ENCODE measurements around the gene TCF4.

Gene TCF4

DNA sequence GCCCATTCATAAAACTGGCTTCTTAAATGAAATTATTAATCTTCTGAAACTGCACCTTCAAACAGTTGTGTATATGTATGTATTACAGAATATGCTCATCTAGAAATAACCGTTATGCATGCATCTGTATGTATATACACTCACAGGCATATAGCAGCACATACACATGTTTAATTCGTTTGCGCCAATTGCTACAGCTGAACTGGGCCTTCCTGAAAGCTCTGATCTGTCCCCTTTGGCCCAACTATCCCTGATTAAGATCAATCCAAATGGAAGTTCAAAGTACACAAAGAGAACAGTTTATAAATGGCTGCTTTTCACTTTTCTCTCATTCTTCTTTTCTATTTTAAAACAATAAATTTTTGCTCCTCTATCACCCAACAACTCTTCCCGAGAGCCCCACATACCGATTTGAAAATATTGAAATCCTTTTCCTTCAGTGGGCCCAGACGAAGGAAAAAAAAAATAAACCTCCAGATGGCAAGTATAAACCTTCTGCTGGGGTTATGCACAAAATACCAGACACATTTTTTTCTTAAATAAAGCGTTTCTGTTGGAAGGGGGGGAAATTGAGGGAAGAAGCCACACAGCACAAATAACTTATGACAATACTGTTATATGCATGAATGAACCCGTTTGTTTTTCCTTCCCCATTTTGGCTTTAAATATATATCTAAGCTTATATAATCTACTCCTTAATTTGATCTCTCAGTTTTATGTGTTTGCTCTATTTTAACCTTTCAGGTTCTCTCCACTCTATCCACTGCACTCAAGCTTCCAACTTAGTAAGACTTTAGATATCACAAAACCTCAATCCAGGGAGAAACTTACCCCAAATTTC lies 267.3 kb downstream of the TCF4 start:
- no peak for DNase-seq (ENCODE audit: low spot score)

DNA sequence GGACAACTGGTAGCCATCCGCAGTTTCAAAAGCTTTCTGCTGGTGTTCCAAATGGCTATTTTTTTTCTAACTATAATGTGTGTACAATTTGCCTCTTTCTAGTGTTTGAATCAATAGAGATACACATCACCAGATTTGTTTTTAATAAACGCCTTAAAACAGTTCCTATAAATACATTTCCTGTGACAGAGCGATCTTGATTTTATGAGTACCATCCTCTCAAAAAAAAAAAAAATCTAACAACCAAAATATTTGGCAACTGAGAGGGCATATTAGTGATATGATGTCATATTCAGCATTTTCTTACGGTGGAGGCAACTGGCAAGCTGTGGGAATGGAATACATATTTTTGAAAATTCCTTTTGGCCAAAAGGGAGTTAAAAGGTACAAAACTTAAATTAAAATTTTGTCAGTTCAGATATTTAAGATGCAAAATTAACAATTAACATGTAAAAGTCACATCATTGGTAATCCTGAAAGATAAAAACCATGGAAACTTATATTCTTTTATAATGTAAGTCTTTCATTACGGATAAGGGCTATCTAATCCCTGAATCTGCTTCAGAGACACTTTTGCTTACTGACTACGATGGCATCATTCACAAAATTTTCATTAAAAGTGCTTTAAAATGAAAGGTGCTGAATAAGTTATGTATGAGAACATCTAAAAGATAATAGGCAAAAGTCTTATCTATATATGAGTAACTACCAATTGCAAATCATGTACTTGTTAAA lies 268.4 kb downstream of the TCF4 start:
- no peak for DNase-seq (ENCODE audit: low spot score)

DNA sequence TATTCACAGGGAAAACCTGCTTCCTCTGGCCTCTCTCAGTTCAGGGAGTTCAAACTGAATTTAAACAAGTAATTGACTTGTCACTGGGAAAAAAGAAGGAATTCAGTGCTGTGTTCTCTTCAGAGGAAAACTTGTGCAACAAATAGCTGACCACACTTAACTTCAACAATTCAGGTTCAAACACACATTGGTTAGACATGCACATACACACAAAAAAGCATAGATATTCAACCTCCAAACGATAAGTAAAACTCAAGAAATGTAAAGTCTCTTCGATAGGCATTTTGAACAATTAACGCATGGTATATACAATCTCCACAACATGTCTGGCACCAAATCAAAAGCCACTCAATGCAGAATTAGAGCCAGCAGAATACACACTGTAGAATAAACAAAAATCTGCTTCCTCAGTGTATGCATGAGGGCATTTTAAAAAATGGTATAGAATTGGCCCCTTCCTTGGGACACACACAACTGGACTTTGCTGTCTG lies 269.0 kb downstream of the TCF4 start:
- no peak for DNase-seq (ENCODE audit: low spot score)

DNA sequence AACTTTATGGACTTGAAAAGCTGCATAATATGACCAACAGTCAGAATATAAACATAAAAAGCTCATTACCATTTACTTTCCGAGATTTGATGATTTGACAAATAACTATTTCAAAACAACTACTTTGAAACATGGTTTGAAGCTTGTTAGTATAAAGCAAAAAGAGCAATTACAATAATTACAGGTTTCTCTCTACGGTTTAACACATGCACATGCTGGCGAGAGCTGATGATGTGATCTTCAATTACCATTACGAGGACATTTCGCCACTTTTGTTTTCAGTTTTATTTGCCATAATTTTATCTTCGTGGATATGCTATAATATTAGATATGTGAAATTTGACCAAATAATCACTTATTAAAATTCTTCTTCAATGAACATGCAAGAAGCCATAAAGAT lies 270.1 kb downstream of the TCF4 start:
- DNase-seq (ENCODE audit: low spot score): no peak

DNA sequence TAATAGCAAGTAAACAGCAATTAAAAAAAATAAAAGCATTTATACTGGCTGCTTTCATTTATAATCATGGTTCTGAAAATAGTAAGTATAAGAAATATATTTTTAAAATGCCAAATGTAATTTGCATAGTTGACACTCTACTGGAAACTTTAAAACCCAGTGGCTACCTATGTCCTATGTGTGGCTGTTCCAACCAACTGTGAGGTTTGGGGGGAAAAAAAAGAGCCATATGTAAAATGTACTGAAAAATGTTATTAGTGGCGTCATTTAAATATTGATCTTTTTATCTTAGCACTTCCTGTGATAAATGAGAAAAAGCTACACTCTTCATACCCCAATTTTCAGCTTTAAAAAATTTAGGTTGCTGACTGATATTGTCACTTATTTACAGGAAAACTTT lies 270.7 kb downstream of the TCF4 start:
- DNase-seq (ENCODE audit: low spot score): no peak

DNA sequence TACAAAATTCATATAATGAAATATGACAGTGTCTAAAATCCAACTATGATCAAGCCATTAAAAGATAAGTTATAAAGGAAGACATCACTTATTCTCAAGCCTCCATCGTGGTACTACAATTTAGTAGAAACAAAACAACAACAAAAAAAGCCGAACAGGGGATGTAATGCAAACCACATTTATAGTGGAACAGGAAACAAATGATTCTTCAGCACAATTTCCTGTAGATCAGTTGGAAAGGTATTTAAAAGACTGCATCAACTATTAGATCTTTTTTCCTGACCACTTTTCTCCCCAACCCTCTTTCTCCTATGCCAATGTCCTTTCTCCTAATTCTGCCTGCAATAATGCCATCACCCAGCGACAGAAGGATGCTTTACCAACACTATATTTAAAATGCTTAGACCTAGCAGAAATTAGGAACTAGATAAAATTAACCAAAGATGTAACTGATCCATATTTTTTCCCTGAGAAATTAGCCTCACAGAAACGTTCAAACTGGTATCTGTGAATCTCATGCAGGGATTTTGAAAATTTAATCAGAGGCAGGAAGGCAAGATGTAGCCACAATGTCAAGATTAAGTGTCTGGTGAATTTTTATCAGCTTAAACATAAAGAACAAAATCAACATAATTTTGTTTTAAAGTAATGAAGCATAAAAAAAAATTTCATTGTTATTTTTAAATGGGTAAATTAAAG lies 271.4 kb downstream of the TCF4 start:
- DNase-seq (ENCODE audit: low spot score): no peak

DNA sequence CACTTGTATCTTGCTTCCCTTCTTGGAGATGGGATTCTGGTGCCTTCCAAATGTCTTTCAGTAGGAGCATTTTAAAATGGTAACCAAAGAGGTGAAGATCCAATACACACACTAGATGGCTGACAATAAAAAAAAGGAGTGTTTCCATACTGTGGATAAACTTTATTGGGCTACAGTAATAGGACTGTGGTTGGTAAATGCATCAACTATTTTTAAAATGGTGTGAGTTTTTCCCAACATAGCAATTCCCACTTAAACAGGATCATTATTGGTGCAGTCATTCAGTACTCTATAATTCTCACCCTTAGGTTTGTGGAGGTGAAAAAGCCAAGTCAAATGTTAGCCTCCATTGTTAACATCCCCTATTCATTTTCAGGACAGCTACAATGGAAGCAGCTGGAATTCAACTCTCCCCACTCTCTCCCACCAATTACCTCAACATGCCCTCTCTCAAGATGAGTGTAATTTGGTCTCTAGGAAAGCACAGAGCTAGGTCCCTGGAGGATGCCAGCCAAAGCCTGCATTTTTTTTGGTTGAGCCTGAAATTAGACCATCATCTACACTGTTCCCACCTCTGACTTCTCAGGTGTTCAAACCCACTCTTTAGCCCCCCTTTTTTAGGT lies 273.3 kb downstream of the TCF4 start:
- DNase-seq (ENCODE audit: low spot score): no peak

DNA sequence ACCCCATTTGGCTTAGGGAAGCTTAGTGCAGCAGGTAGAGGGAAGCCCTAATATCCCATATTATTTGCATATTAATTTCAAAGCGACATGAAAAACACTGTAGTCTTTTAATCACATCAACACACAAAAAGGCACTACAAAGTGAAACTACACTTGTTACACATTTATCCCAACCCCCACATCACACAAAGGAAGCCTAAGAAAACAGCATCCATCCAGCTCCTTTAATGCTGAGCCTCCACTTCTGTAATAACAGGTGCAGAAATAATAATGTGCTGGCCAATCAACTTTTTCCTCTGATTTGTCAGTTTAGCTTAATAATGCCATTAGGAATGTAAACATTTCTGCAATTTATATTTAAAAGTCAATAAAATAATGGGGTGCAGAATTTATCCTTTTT lies 274.0 kb downstream of the TCF4 start:
- DNase-seq (ENCODE audit: low spot score): no peak

DNA sequence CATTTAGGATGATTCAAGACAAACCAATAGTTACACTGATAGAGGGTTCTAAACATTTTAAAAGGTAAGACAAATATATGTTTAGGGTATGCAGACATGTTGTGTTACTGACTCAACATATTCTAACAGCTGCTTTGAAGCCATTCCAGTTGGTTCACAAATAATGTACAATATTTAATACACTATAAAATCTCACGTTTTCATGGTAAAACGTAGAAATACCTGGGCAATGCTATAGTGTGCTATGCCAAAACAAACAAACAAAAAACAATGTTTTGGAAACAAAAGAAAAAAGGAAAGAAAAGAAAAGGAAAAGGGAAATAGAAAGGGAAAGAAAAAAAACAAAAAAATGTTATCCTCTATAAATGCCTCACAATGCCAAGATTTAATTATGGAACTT lies 277.1 kb downstream of the TCF4 start:
- no peak for DNase-seq (ENCODE audit: low spot score)

DNA sequence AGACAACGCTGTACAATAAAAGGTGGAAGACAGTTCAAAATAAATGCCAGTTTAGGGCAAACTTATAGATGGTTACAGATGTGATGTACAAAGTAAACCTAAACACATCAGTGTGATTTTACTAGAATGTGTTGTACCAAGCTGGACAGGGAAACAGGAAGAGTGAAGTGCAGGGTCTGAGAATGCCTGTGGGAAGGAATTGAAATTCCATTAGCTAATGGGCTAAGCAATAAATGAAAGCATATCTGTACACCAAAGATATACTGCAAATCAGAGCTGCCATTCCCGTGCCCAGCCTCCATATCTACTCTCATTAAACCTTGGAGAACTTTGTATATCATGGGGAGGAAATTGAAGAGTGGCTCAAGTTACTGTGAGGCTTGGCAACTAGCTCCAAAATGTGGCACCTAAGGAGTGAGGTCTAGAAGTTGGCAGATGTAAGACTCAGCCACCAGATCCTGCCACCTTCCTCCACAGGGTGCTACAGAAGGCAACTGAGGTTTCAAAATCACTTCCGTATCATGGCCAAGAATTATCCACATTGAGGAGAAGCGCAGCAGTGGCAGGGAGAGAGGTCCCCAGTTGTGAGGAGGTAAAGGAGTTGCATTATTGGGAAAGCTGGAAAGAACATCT lies 277.8 kb downstream of the TCF4 start:
- no peak for DNase-seq (ENCODE audit: low spot score)

DNA sequence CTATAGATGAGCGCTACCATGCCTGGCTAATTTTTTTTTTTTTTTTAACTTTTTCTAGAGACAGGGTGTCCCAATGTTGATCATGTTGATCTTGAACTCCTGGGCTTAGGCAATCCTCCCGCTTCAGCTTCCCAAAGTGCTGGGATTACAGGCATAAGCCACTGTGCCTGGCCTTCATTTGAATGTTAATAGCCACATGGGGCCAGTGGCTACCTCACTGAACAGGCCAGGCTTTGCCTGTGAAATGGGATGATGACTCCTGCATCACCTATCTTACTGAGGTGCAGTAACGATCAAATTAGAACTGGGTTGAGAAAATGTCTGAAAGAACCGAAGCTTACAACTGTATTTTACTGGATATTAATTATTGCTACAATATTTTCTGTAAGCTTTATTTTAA lies 278.7 kb downstream of the TCF4 start:
- DNase-seq (ENCODE audit: low spot score): no peak

DNA sequence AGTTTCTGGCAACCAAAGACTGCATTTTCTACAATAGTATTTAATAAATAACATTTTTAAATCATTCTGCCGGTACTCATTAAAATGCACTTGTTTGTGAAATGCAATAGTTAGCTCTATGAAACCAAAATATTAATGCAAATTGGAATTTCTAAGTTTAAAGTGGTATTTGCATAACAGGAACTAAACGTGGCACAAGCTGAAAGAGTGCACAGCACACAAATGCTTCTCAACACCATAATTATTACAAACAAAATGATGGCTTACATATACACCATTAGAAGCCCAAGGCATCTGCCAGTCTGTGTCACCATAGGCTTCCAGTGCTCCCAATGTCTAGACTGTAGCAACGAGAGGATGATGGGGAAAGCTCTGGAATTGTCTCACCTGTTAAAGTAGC lies 280.5 kb downstream of the TCF4 start:
- no peak for DNase-seq (ENCODE audit: low spot score)

DNA sequence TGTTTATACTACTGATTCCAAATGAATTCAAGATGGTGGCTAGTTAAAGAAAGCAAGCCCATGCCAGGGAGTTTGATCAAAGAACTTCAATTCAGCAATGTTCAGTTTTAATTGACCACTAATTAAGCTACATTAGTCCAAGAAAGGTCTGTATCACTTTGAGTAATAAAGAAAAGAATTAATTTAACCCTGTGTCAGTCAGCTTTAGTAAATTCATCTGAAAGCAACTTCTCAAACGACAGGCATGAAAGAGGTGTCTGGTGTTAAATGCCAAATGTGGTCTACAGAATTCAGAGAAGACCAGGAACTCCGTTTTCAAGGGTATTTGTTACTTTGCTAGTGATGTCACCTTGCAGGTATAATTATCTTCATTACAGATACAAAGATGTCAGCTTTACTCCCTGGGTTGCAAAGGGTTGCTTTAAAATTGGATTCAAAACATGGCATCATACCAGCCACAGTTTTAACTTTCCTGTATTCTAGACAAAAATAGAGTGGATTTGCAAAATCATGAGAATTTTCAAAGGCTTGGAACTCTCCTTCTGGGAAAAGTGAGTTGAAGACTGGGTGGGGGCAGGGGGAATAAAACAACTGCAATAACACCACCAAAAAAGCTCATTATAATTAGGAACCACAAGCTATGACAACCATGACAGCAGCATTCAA lies 281.5 kb downstream of the TCF4 start:
- DNase-seq (ENCODE audit: low spot score): no peak

DNA sequence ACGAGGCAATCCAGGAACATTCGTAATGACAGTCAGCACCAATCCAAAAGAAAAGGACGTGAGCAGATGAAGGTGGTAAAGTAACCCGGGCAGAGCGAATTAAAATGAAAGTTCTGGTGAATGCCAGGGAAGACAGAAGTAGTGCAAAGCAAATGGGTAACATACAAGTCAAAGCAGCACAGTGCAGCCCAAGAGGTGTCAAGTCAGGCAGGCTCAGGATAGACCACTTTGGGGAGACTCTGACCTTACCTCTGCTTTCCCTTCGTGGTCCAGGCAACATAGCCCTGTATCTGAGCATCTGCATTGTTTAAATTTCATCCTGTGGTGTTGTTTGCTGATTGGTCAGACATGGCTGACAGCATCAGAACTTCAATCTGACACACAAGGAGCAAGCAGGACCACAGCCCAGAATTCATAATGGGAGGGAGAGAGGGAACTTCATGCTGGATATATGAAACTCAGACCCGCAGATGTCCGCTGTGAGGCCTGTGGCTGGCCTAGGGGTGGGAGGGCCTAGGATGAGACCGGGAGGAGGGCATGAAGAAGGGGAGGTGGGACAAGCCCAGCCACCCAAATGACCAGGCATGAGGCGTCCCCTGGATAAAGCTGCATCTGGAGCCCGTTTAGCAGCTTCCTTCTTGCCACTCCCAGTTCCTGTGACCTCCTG lies 285.7 kb downstream of the TCF4 start:
- no peak for DNase-seq (ENCODE audit: low spot score)

DNA sequence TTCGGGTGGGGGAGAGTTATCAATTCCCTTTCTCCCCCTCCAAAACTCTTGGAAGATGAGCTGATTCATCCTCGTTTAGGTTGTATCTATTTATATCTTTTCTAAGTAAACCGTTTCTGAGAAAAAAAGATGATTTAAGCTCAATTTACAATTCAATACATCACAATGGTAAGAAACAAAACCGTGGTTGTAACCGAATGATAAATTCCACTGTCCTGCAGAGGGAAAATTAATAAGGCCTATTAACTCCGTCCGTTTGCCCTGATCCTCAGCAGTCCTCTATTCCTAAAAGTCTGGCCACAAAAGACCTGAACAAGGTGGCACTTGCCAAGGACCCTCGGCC lies 286.2 kb downstream of the TCF4 start:
- no peak for DNase-seq (ENCODE audit: low spot score)

DNA sequence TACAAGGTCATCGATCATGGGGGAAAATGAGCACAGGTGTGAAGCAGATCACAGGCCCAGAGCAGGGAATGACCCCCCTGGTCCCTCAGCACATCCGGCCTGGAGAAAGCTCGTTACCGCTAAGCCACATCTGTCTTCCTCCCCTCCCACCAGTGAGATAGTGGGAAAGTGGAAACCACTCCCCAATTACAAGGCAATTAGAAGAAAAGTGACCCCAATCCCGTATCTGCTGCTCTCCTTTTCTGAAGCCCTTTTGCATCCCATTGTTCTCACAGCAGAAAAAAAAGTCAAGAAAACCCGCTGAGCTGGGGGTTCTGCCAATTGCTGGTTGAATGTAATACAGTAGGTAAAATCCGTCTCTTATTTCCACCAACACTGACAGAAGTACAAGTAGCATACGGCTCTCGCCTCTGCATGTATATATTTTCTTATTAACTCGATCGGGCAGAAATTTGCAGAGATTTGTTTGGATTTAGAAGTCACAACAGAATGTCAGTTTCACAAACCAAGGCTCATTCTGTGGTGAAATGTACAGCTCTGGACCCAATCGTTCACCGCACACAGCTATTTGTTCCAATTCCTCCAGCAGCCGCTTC lies 287.0 kb downstream of the TCF4 start:
- no peak for DNase-seq (ENCODE audit: low spot score)

DNA sequence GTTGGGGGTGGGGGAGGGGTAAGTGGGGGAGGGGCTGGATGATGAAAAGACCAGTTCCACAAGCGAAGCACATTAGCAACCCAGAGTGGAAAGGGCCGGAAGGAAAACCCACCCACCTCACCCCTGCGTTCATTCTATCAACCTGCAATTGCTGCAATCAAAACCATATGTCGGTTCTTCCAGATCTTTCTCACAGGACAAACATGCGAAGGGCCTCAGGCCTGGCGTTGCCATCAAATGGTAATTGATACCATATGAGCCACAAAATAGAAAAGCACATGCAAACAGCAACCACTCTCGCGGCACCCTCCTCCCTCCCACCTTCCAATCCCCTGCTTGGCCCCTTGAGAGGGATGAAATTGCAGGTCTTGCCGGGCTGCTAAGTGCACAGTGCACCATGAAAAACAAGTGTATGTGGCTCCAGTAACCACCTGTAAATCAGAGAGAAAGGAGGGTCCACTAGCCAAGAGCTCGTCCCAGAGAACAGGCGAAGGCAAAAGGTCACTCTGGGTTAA lies 287.5 kb downstream of the TCF4 start:
- no peak for DNase-seq (ENCODE audit: low spot score)

DNA sequence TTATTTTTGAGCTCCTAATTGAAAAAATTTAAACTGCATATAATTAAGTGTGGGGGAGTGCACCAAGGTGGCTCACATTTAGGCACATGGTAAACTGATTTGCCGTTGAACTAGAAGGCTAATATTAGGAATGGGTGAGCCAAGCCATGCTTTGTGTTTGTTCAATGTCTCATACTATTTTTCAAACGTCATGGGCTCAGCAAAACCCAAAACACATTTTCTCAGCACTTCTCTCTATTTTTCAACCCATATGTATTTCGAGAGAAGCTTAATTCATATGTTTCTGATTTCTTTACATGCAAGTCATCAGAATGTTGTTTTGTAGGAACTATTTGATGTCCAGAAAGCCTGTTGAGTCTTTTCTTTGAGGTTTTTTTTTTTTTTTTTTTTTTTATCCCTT lies 291.2 kb downstream of the TCF4 start:
- no peak for DNase-seq (ENCODE audit: low spot score)

DNA sequence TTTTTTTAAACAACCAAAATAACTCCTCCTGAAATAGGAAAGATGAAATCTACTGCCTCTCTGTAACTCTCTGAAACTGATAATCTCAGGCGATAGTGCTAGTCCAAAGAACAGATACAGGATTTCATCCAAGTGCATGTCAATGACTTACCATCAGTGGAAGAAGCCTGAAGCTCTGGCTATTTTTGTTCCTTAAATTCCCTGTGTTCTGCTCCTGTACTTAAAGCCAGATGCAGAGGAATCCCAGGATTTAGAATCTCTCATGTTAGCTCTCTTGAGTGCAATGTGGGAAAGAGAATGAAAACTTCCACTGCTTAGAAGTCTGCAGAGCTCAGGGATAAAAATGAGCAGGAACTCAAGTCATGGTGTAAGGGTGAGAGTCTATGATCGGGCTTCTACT lies 291.9 kb downstream of the TCF4 start:
- DNase-seq (ENCODE audit: low spot score): no peak

DNA sequence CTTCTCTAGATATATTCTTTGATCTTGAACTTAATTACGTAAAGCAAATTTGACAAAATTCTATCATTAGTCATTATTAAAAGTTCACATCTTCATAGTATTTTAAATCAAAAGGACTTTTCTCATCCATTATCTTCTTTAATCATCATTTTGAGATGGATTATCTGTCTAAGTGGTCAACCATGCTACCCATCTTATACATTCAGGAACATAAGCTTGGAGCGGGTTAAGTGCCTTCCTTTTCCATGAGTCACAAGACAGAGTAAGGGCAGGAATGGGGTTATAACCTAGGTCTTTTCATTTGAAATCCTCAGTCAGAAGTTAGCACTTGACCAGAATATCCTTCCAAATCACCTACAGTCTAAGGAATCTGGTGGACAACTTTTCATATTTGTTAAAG lies 297.1 kb downstream of the TCF4 start:
- DNase-seq (ENCODE audit: low spot score): no peak

Data from LoVo (cell line).